Hepatocyte (in vitro differentiated cells): ENCODE results near the gene HRH4.

Experiments
- CTCF ChIP-seq: fragments of 200-600 bp; sonication (generic); IDR thresholded peaks from 2 replicates; pipeline ENCODE4 v1.5.1; 2016; ENCODE audit warnings: antibody characterized with exemption, mild to moderate bottlenecking; ENCODE audit not compliant: poor library complexity
- EZH2 ChIP-seq: fragments of 200-600 bp; sonication (generic); IDR thresholded peaks from 2 replicates; pipeline ENCODE4 v1.6.1; 2016; ENCODE audit warnings: antibody characterized with exemption, mild to moderate bottlenecking, borderline replicate concordance
- EZH2phosphoT487 ChIP-seq: fragments of 200-600 bp; sonication (generic); IDR thresholded peaks from one replicate; pipeline ENCODE4 v1.6.1; 2018; ENCODE audit warnings: antibody characterized with exemption, mild to moderate bottlenecking, low read depth, moderate library complexity; ENCODE audit not compliant: unreplicated experiment, severe bottlenecking

DNA sequence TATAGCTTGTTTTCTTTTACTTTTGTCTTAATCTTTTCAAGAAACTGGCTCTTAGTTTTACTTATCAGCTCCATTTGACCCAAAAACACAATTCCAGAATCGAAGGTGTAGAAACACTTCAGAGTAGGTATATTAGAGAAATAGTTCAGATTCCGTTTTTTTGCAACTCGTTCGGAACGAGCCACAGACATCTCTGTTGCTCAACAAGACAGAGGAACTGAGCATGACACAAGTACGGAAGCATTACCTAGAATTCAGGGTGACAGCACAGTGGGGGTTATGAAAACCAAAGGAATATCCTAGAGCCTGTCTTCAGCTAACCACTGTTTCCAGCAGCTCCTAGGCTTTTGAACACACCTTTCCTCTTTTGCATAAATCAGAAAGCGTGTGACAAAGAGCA is 5.0 kb downstream of the HRH4 start:
- TF ChIP-seq CTCF (no peak), EZH2 (no peak), EZH2phosphoT487 (no peak)
